Activated CD8-positive, alpha-beta memory T cell treated with anti-CD3 and anti-CD28 coated beads for 36 hours (primary cell): ENCODE data around the gene TNP2. TPM values are rescaled to one million over a fixed set of nuclear protein-coding genes. Genes with fewer than 3 reads are reported as not detected.

ENCODE experiments used
- CTCF ChIA-PET: fragments of 350-600 bp; sonication (Branson Sonifier 250); formaldehyde crosslinking; loops from one replicate; lab custom pipeline; 2021; ENCODE audit warnings: antibody characterized with exemption; lab: Charles Lee
- POLR2A ChIA-PET: fragments of 350-600 bp; sonication (Branson Sonifier 250); formaldehyde crosslinking; loops from one replicate; lab custom pipeline; 2021; ENCODE audit warnings: antibody characterized with exemption; lab: Charles Lee
- total RNA-seq, 2 experiments: library from RNA; stranded (reverse); gene quantifications; one replicate each; pipeline ENCODE4 v1.2.3, GENCODE V29; 2021

The TNP2 gene
- total RNA-seq, 2 experiments from 2014 or later, result not detected

GRCh38 chr16:11264155-11264832 is 4.8 kb downstream of the TNP2 start:
- POLR2A ChIA-PET, result interaction anchor here (0.8 kb wide), 1 partner anchor 9 kb away, joined by 4 read pairs; the partner anchor contains the start of gene SOCS1
- CTCF ChIA-PET, result interaction anchor here (0.8 to 1.9 kb wide), 5 partner anchors 15 to 450 kb away, joined by 3 to 6 read pairs (median 3); no protein-coding TSS in a partner anchor

- POLR2A ChIA-PET, result no interaction called here
- CTCF ChIA-PET, result interaction anchor here (0.8 to 1.9 kb wide), 5 partner anchors 16 to 451 kb away, joined by 3 to 6 read pairs (median 3); no protein-coding TSS in a partner anchor
These were observed 5.4 kb downstream of the TNP2 start for GRCh38 chr16:11263737-11264136.

GRCh38 chr16:11262915-11263314 is 6.2 kb downstream of the TNP2 start:
- POLR2A ChIA-PET, result no interaction called here
- CTCF ChIA-PET, result interaction anchor here (1.0 to 1.9 kb wide), 5 partner anchors 109 to 452 kb away, joined by 3 to 6 read pairs (median 4); no protein-coding TSS in a partner anchor

- CTCF ChIA-PET, result interaction anchor here (0.6 to 1.3 kb wide), 2 partner anchors 138 to 297 kb away, joined by 3 read pairs; no protein-coding TSS in a partner anchor
- POLR2A ChIA-PET, result no interaction called here
These were observed 8.5 kb downstream of the TNP2 start for GRCh38 chr16:11260596-11260966.

GRCh38 chr16:11259655-11260595 is 9.2 kb downstream of the TNP2 start:
- ChIA-PET POLR2A (interaction anchor here (1.0 kb wide), 2 partner anchors 51 to 294 kb away, joined by 3 to 4 read pairs; no protein-coding TSS in a partner anchor), CTCF (interaction anchor here (0.9 to 8.7 kb wide), 5 partner anchors 93 to 297 kb away, joined by 3 to 85 read pairs (median 3); no protein-coding TSS in a partner anchor)

- CTCF ChIA-PET, result interaction anchor here (0.7 to 8.7 kb wide), 12 partner anchors 14 to 948 kb away, joined by 3 to 85 read pairs (median 4); no protein-coding TSS in a partner anchor
- POLR2A ChIA-PET, result interaction anchor here (0.6 to 1.0 kb wide), 5 partner anchors 52 to 293 kb away, joined by 3 to 4 read pairs (median 4); no protein-coding TSS in a partner anchor
These were observed 10.3 kb downstream of the TNP2 start for GRCh38 chr16:11258553-11259492.

- ChIA-PET POLR2A (interaction anchor here (1.1 to 3.4 kb wide), 3 partner anchors 54 to 205 kb away, joined by 4 to 15 read pairs (median 11); no protein-coding TSS in a partner anchor), CTCF (interaction anchor here (0.6 to 8.7 kb wide), 13 partner anchors 12 to 291 kb away, joined by 3 to 85 read pairs (median 4); no protein-coding TSS in a partner anchor)
These were observed 11.8 kb downstream of the TNP2 start for GRCh38 chr16:11257131-11257938.

GRCh38 chr16:11256661-11257130 is 12.4 kb downstream of the TNP2 start:
- ChIA-PET POLR2A (interaction anchor here (0.6 to 3.5 kb wide), 19 partner anchors 23 to 291 kb away, joined by 3 to 51 read pairs (median 6); no protein-coding TSS in a partner anchor), CTCF (interaction anchor here (0.6 to 8.7 kb wide), 25 partner anchors 11 to 301 kb away, joined by 3 to 85 read pairs (median 5); no protein-coding TSS in a partner anchor)

- ChIA-PET CTCF (interaction anchor here (0.6 to 8.7 kb wide), 31 partner anchors 10 to 308 kb away, joined by 3 to 85 read pairs (median 4); no protein-coding TSS in a partner anchor), POLR2A (interaction anchor here (0.6 to 3.5 kb wide), 27 partner anchors 9 to 487 kb away, joined by 3 to 51 read pairs (median 4); partner anchors contain the start of gene TXNDC11)
These were observed 13.1 kb downstream of the TNP2 start, which contains the start of gene SOCS1 for GRCh38 chr16:11255737-11256660. Gene SOCS1 (minus strand): TSS chr16:11256204. CDS start chr16:11255478, 726 bp downstream.

- ChIA-PET CTCF (interaction anchor here (0.7 to 8.7 kb wide), 26 partner anchors 9 to 307 kb away, joined by 3 to 85 read pairs (median 4); no protein-coding TSS in a partner anchor), POLR2A (interaction anchor here (0.6 to 3.5 kb wide), 23 partner anchors 10 to 488 kb away, joined by 3 to 51 read pairs (median 5); partner anchors contain the start of gene TXNDC11)
These were observed 14.0 kb downstream of the TNP2 start for GRCh38 chr16:11254913-11255736.

GRCh38 chr16:11253995-11254912 is 14.9 kb downstream of the TNP2 start:
- CTCF ChIA-PET, result interaction anchor here (0.6 to 8.7 kb wide), 14 partner anchors 18 to 306 kb away, joined by 3 to 85 read pairs (median 6); no protein-coding TSS in a partner anchor
- POLR2A ChIA-PET, result interaction anchor here (0.6 to 3.5 kb wide), 12 partner anchors 21 to 289 kb away, joined by 3 to 51 read pairs (median 13); no protein-coding TSS in a partner anchor

GRCh38 chr16:11253009-11253994 is 15.8 kb downstream of the TNP2 start:
- ChIA-PET CTCF (interaction anchor here (0.7 to 8.7 kb wide), 8 partner anchors 20 to 287 kb away, joined by 3 to 85 read pairs (median 4); no protein-coding TSS in a partner anchor), POLR2A (interaction anchor here (0.6 to 3.5 kb wide), 17 partner anchors 20 to 289 kb away, joined by 3 to 51 read pairs (median 11); no protein-coding TSS in a partner anchor)
